CD14-positive monocyte (primary cell): ENCODE measurements around the gene DPPA5. TPM values are rescaled to one million over a fixed set of nuclear protein-coding genes. Genes with fewer than 3 reads are reported as not detected.

ENCODE experiments used
- DNase-seq, 3 donors: peaks; one replicate each; pipeline ENCODE4 v3.0.0-alpha.2; 2011 to 2022
- H2AFZ ChIP-seq: 2 replicates; pipeline ENCODE4 v1.6.0; 2012; ENCODE audit warnings: mild to moderate bottlenecking, low read depth, low read length, inconsistent platforms; ENCODE audit not compliant: insufficient read depth, poor library complexity, severe bottlenecking
- H3K27ac ChIP-seq, 2 donors: 1 replicate in 1 of 2; 2 replicates in 1 of 2; pipeline ENCODE4 v1.5.1; 2012 to 2013; ENCODE audit warnings: low read length in 2 of 2, control low read depth in 1 of 2, inconsistent platforms in 1 of 2, low read depth in 1 of 2, mild to moderate bottlenecking in 1 of 2
- H3K27me3 ChIP-seq, 2 donors: one replicate each; pipeline versions ENCODE4 v1.6.0 to v1.6.1; 2011 to 2013; ENCODE audit warnings: low read length in 2 of 2; ENCODE audit not compliant: control insufficient read depth in 2 of 2, insufficient read depth in 2 of 2
- H3K36me3 ChIP-seq, 2 donors: replicated peaks in 1 of 2; 1 replicate in 1 of 2; 2 replicates in 1 of 2; pipeline versions ENCODE4 v1.5.1 to v1.6.1; 2012 to 2013; ENCODE audit warnings: low read length in 2 of 2, control low read depth in 1 of 2, inconsistent platforms in 1 of 2, mild to moderate bottlenecking in 1 of 2; ENCODE audit not compliant: insufficient read depth in 2 of 2, control insufficient read depth in 1 of 2
- H3K4me1 ChIP-seq, 2 donors: 1 replicate in 1 of 2; 2 replicates in 1 of 2; pipeline versions ENCODE4 v1.5.1 to v1.6.1; 2012 to 2013; ENCODE audit warnings: low read length in 2 of 2, control low read depth in 1 of 2, inconsistent platforms in 1 of 2, mild to moderate bottlenecking in 1 of 2, moderate library complexity in 1 of 2; ENCODE audit not compliant: insufficient read depth in 2 of 2, control insufficient read depth in 1 of 2
- H3K4me2 ChIP-seq: replicated peaks from 2 replicates; pipeline ENCODE3; 2012; ENCODE audit warnings: low read length, moderate library complexity, mild to moderate bottlenecking; ENCODE audit not compliant: poor library complexity, severe bottlenecking; ENCODE audit errors: extremely low read depth
- H3K4me3 ChIP-seq, 3 experiments: fragments of 200-600 bp in 1 of 3; sonication (generic) in 1 of 3; replicated peaks in 1 of 3; 1 replicate in 2 of 3; 2 replicates in 1 of 3; pipeline ENCODE4 v1.5.1; 2011 to 2013; ENCODE audit warnings: low read length in 3 of 3, mild to moderate bottlenecking in 3 of 3, control low read depth in 2 of 3, low read depth in 2 of 3, inconsistent platforms in 1 of 3, moderate library complexity in 1 of 3
- H3K79me2 ChIP-seq: 2 replicates; pipeline ENCODE4 v1.6.0; 2012; ENCODE audit warnings: mild to moderate bottlenecking, control low read depth, inconsistent platforms, low read length, moderate library complexity; ENCODE audit not compliant: insufficient read depth
- H3K9ac ChIP-seq: 2 replicates; pipeline ENCODE4 v1.6.0; 2017; ENCODE audit warnings: low read length, mild to moderate bottlenecking; ENCODE audit not compliant: insufficient read depth, poor library complexity, severe bottlenecking
- H3K9me3 ChIP-seq, 2 donors: replicated peaks in 1 of 2; 1 replicate in 1 of 2; 2 replicates in 1 of 2; pipeline versions ENCODE4 v1.5.1 to v1.6.1; 2012 to 2013; ENCODE audit warnings: low read length in 2 of 2, control low read depth in 1 of 2; ENCODE audit not compliant: control insufficient read depth in 1 of 2, insufficient read depth in 1 of 2
- H4K20me1 ChIP-seq: 2 replicates; pipeline ENCODE4 v1.6.0; 2012; ENCODE audit warnings: mild to moderate bottlenecking, low read length, control low read depth, moderate library complexity; ENCODE audit not compliant: insufficient read depth
- H3K27ac Mint-ChIP-seq, 7 donors: one replicate each; pipeline ENCODE4 v1.8.0; 2020; ENCODE audit warnings: mild to moderate bottlenecking in 7 of 7, mixed read lengths in 7 of 7, moderate library complexity in 6 of 7, inconsistent platforms in 2 of 7
- H3K27me3 Mint-ChIP-seq, 3 donors: one replicate each; pipeline ENCODE4 v1.8.0; 2021 to 2022; ENCODE audit warnings: low read depth in 3 of 3, mild to moderate bottlenecking in 3 of 3, mixed read lengths in 3 of 3, moderate library complexity in 3 of 3, inconsistent platforms in 1 of 3
- H3K36me3 Mint-ChIP-seq, 2 donors: one replicate each; pipeline ENCODE4 v1.8.0; 2020; ENCODE audit warnings: mixed read lengths in 2 of 2, inconsistent platforms in 1 of 2, mild to moderate bottlenecking in 1 of 2
- H3K4me1 Mint-ChIP-seq: one replicate; pipeline ENCODE4 v1.8.0; 2020; ENCODE audit warnings: mild to moderate bottlenecking, mixed read lengths
- H3K4me3 Mint-ChIP-seq, 2 donors: one replicate each; pipeline ENCODE4 v1.8.0; 2020; ENCODE audit warnings: mild to moderate bottlenecking in 2 of 2, mixed read lengths in 2 of 2, moderate library complexity in 1 of 2
- H3K9me3 Mint-ChIP-seq, 7 donors: one replicate each; pipeline ENCODE4 v1.8.0; 2020 to 2022; ENCODE audit warnings: mixed read lengths in 7 of 7, mild to moderate bottlenecking in 6 of 7, moderate library complexity in 6 of 7, inconsistent platforms in 2 of 7
- WGBS: methylation state at CpG from one replicate; pipeline ENCODE4 v1.1.5; 2013; ENCODE audit warnings: missing lambda C conversion rate; ENCODE audit not compliant: insufficient coverage; 5-methylcytosine and 5-hydroxymethylcytosine counted together
- intact Hi-C, 2 donors: fragments of 100-400 bp; cut with micrococcal nuclease; formaldehyde crosslinking; loops; one replicate each; pipeline versions ENCODE4 v1.15.0 to v1.15.1; 2023
- polyA plus RNA-seq, 3 donors: library from polyadenylated mRNA; depleted of rRNA in 1 of 3; unstranded in 2 of 3; stranded (reverse) in 1 of 3; fragments of 300-500 nt in 2 of 3; fragments of >200 nt in 1 of 3; fragmentation: Illumina TruSeq in 2 of 3; gene quantifications; 1 replicate in 2 of 3; 2 replicates in 1 of 3; pipeline ENCODE4 v1.2.3, GENCODE V29; 2012 to 2021
- TF ChIP-seq, protein P1 (sequence below): fragments of 200-600 bp; IDR thresholded peaks from one replicate; pipeline ENCODE4 v1.8.0; 2022; ENCODE audit warnings: antibody characterized with exemption, mild to moderate bottlenecking

The DPPA5 gene
- polyA plus RNA-seq, 3 donors = not detected

DNA sequence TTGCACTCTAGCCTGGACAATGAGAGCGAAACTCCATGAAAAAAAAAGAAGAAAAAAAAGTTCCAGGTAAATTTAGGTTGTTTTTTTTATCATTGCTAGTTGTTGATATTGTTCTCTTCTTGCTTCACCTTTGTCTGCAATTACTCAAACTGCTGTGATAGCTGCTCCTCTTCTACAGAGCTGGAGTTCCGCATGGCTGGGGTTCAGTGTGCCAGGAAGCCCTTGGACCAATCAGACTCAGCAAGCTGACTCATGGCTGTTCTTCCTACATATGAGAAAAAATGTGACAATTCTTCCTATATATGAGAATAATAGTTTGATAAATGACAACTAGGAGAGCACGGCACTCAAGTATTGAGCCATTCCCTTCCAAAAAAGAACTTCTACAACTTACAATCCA is 28.4 kb downstream of the DPPA5 start:
- DNase-seq = no peak
- Histone ChIP-seq H2AFZ (no peak overlapping the region), H3K4me1 (no peaks in the 10 kb centered on the region), H3K27me3 (peaks cover 0 to 1% of the 10 kb centered on the region in 2 donors), H4K20me1 (no peaks in the 10 kb centered on the region), H3K27ac (no peak overlapping the region), H3K9me3 (no peaks in the 10 kb centered on the region), H3K79me2 (no peaks in the 10 kb centered on the region), H3K36me3 (no peaks in the 10 kb centered on the region), H3K4me2 (no peak overlapping the region), H3K9ac (no peak overlapping the region), H3K4me3 (no peak overlapping the region)
- intact Hi-C loops = no loop called here
- no CpG with 5 or more reads among the region's 3 CpGs for WGBS
- peaks cover 1% of the 10 kb centered on the region for H3K4me1 Mint-ChIP-seq
- H3K36me3 Mint-ChIP-seq = no peaks in the 10 kb centered on the region
- TF ChIP-seq, protein P1, sequence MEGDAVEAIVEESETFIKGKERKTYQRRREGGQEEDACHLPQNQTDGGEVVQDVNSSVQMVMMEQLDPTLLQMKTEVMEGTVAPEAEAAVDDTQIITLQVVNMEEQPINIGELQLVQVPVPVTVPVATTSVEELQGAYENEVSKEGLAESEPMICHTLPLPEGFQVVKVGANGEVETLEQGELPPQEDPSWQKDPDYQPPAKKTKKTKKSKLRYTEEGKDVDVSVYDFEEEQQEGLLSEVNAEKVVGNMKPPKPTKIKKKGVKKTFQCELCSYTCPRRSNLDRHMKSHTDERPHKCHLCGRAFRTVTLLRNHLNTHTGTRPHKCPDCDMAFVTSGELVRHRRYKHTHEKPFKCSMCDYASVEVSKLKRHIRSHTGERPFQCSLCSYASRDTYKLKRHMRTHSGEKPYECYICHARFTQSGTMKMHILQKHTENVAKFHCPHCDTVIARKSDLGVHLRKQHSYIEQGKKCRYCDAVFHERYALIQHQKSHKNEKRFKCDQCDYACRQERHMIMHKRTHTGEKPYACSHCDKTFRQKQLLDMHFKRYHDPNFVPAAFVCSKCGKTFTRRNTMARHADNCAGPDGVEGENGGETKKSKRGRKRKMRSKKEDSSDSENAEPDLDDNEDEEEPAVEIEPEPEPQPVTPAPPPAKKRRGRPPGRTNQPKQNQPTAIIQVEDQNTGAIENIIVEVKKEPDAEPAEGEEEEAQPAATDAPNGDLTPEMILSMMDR = no peak
- H3K27me3 Mint-ChIP-seq = peaks cover 0 to 18% (median 9%) of the 10 kb centered on the region in 3 donors
- H3K9me3 Mint-ChIP-seq = no peaks in the 10 kb centered on the region
- H3K4me3 Mint-ChIP-seq = no peak overlapping the region
- H3K27ac Mint-ChIP-seq = no peak overlapping the region

DNA sequence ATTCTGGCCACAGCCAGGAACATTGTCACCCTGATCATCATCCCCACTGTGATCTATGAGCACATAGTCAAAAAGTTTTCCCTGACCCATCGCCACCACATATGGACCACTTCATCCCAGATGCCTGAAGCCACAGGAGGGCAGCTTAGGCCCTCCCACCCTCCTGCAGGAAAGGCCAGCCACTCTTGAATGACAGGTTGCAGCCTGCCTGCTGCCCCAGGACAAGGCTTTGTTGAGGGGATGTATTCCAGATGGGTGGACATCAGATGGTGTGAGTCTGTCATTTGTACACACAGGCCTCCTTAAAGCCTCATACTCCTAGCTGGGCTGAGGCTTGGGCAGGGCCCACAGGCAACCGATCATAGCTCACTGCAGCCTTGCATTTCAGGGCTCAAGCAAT is 30.8 kb downstream of the DPPA5 start:
- Mint-ChIP-seq H3K9me3 (peaks cover 0 to 9% (median 3%) of the 10 kb centered on the region in 7 donors), H3K4me1 (peaks cover 1% of the 10 kb centered on the region), H3K27me3 (peaks cover 0 to 13% (median 7%) of the 10 kb centered on the region in 3 donors), H3K27ac (no peak overlapping the region), H3K4me3 (no peak overlapping the region), H3K36me3 (no peaks in the 10 kb centered on the region)
- Histone ChIP-seq H2AFZ (no peak overlapping the region), H3K27me3 (no peaks in the 10 kb centered on the region), H3K9ac (no peak overlapping the region), H3K4me3 (no peak overlapping the region), H3K27ac (no peak overlapping the region), H3K36me3 (no peaks in the 10 kb centered on the region), H4K20me1 (no peaks in the 10 kb centered on the region), H3K4me1 (no peaks in the 10 kb centered on the region), H3K9me3 (peaks cover 0 to 4% of the 10 kb centered on the region in 2 donors), H3K79me2 (no peaks in the 10 kb centered on the region), H3K4me2 (no peak overlapping the region)
- TF ChIP-seq, protein P1 = no peak
- WGBS = 80% methylated on average over 1 of the region's 2 CpGs
- DNase-seq = no peak
- intact Hi-C loops = no loop called here
